HG03442 (cell line): ENCODE results near the gene MOCS2.
"Not testable (repeated sequence)": the region's sequence is repeated elsewhere in the genome, so short reads cannot be mapped to it uniquely, and the experiment has no call there.

Experiments used
- ATAC-seq: cut with Tn5 transposase; IDR thresholded peaks from one replicate; pipeline ENCODE4 v1.9.1; 2021; ENCODE audit warnings: mild to moderate bottlenecking, moderate library complexity; ENCODE audit not compliant: unreplicated experiment

Gene MOCS2

GRCh38 chr5:53109443-53110127, at the start of gene MOCS2:
TSS of gene MOCS2 (minus strand) at chr5:53109757. CDS start at chr5:53107174, 2,583 bp downstream.
- peak; percentile 93 for ATAC-seq

GRCh38 chr5:53151713-53152458, 42.3 kb upstream of the MOCS2 start:
- ATAC-seq = no peak

- no peak for ATAC-seq
These were observed 23.5 kb upstream of the MOCS2 start for GRCh38 chr5:53133020-53133419.

GRCh38 chr5:53130266-53130665, 20.7 kb upstream of the MOCS2 start:
- ATAC-seq = no peak

- no peak for ATAC-seq
These were observed 18.9 kb upstream of the MOCS2 start for GRCh38 chr5:53128481-53128880.

GRCh38 chr5:53127107-53127506, 17.6 kb upstream of the MOCS2 start:
- ATAC-seq = no peak

- ATAC-seq = no peak
These were observed 17.0 kb upstream of the MOCS2 start for GRCh38 chr5:53126521-53126920.

- ATAC-seq = no peak
These were observed 14.1 kb upstream of the MOCS2 start for GRCh38 chr5:53123702-53124101.

GRCh38 chr5:53120165-53120564, 10.6 kb upstream of the MOCS2 start:
- ATAC-seq = no peak

GRCh38 chr5:53118879-53119278, 9.3 kb upstream of the MOCS2 start:
- no peak for ATAC-seq

- no peak for ATAC-seq
These were observed 7.0 kb upstream of the MOCS2 start for GRCh38 chr5:53116597-53116996.

GRCh38 chr5:53114988-53115387, 5.4 kb upstream of the MOCS2 start:
- ATAC-seq = no peak

- no peak for ATAC-seq
These were observed 4.4 kb upstream of the MOCS2 start for GRCh38 chr5:53113947-53114346.

- ATAC-seq = no peak
These were observed 3.4 kb upstream of the MOCS2 start for GRCh38 chr5:53112909-53113308.

GRCh38 chr5:53112307-53112706, 2.8 kb upstream of the MOCS2 start:
- not testable (repeated sequence) for ATAC-seq

- no peak for ATAC-seq
These were observed 1.6 kb upstream of the MOCS2 start for GRCh38 chr5:53111139-53111538.

- ATAC-seq = peak; percentile 0
These were observed 599 bp upstream of the MOCS2 start for GRCh38 chr5:53110156-53110555.

- ATAC-seq = peak; percentile 14
These were observed 508 bp downstream of the MOCS2 start for GRCh38 chr5:53109056-53109442.

- ATAC-seq = no peak
These were observed 3.8 kb downstream of the MOCS2 start for GRCh38 chr5:53105611-53106300.

- ATAC-seq = no peak
These were observed 9.0 kb downstream of the MOCS2 start for GRCh38 chr5:53100606-53101005.

- no peak for ATAC-seq
These were observed 10.0 kb downstream of the MOCS2 start for GRCh38 chr5:53099546-53099945.
